ENCODE results near the gene DNAH14. TPM values are rescaled to one million over a fixed set of nuclear protein-coding genes. Genes with fewer than 3 reads are reported as not detected.

The DNAH14 gene
- total RNA-seq, 1 experiment from 2014 or later = 57.3 TPM

- H3K4me3 Mint-ChIP-seq (ENCODE audit: unreplicated experiment) = no peak overlapping the region
- ChIA-PET CTCF (interaction anchor here (0.7 kb wide), 1 partner anchor 9 kb away, joined by 4 read pairs; no protein-coding TSS in a partner anchor), POLR2A (no interaction called here)
- intact Hi-C loops (cut with micrococcal nuclease; ENCODE audit: unreplicated experiment) = no loop called here
- TF ChIP-seq, protein P1, sequence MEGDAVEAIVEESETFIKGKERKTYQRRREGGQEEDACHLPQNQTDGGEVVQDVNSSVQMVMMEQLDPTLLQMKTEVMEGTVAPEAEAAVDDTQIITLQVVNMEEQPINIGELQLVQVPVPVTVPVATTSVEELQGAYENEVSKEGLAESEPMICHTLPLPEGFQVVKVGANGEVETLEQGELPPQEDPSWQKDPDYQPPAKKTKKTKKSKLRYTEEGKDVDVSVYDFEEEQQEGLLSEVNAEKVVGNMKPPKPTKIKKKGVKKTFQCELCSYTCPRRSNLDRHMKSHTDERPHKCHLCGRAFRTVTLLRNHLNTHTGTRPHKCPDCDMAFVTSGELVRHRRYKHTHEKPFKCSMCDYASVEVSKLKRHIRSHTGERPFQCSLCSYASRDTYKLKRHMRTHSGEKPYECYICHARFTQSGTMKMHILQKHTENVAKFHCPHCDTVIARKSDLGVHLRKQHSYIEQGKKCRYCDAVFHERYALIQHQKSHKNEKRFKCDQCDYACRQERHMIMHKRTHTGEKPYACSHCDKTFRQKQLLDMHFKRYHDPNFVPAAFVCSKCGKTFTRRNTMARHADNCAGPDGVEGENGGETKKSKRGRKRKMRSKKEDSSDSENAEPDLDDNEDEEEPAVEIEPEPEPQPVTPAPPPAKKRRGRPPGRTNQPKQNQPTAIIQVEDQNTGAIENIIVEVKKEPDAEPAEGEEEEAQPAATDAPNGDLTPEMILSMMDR (IDR thresholded peaks at IDR 0.05; ENCODE audit: insufficient read depth in 1 of 2, low read depth in 1 of 2, low read length in 1 of 2, severe bottlenecking in 1 of 2, unreplicated experiment in 1 of 2) = no peak
- Histone ChIP-seq H3K36me3 (ENCODE audit: control insufficient read depth, insufficient read depth, low read length) (peaks cover 4% of the 10 kb centered on the region; the same call in 1 of the 2 replicates), H3K4me1 (peaks cover 23% of the 10 kb centered on the region), H3K4me3 (ENCODE audit: low read depth, low read length) (no peak overlapping the region), H3K27me3 (replicated peaks; ENCODE audit: control insufficient read depth, insufficient read depth, low read length) (no peaks in the 10 kb centered on the region), H3K9me3 (no peaks in the 10 kb centered on the region)
- H3K27me3 Mint-ChIP-seq (ENCODE audit: insufficient read depth, unreplicated experiment) = no peaks in the 10 kb centered on the region
- H3K9me3 Mint-ChIP-seq (ENCODE audit: unreplicated experiment) = no peaks in the 10 kb centered on the region
- no peak overlapping the region for H3K27ac Mint-ChIP-seq (ENCODE audit: unreplicated experiment)
- peaks cover 68% of the 10 kb centered on the region for H3K36me3 Mint-ChIP-seq (ENCODE audit: insufficient read depth, unreplicated experiment)
- no TSS peak for BruUV-seq (replicated peaks)
- H3K4me1 Mint-ChIP-seq (ENCODE audit: low read depth, unreplicated experiment) = peaks cover 8% of the 10 kb centered on the region
- DNase-seq = no peak
Measured at GRCh38 chr1:225409051-225409450, 479.6 kb downstream of the DNAH14 start.

- no peak for DNase-seq
- Mint-ChIP-seq H3K27ac (ENCODE audit: unreplicated experiment) (no peak overlapping the region), H3K27me3 (ENCODE audit: insufficient read depth, unreplicated experiment) (no peaks in the 10 kb centered on the region), H3K4me3 (ENCODE audit: unreplicated experiment) (no peak overlapping the region), H3K36me3 (ENCODE audit: insufficient read depth, unreplicated experiment) (peaks cover 71% of the 10 kb centered on the region), H3K4me1 (ENCODE audit: low read depth, unreplicated experiment) (peaks cover 15% of the 10 kb centered on the region), H3K9me3 (ENCODE audit: unreplicated experiment) (no peaks in the 10 kb centered on the region)
- H3K9me3 ChIP-seq = no peaks in the 10 kb centered on the region
- POLR2A ChIA-PET = no interaction called here
- BruUV-seq (replicated peaks) = no TSS peak
- CTCF ChIA-PET = interaction anchor here (0.6 kb wide), 1 partner anchor 9 kb away, joined by 3 read pairs; no protein-coding TSS in a partner anchor
- TF ChIP-seq, protein P1 (IDR thresholded peaks at IDR 0.05; ENCODE audit: insufficient read depth in 1 of 2, low read depth in 1 of 2, low read length in 1 of 2, severe bottlenecking in 1 of 2, unreplicated experiment in 1 of 2) = no peak
- intact Hi-C loops (cut with micrococcal nuclease; ENCODE audit: unreplicated experiment) = no loop called here
- no peak overlapping the region for H3K4me3 ChIP-seq (ENCODE audit: low read depth, low read length)
- no peaks in the 10 kb centered on the region for H3K27me3 ChIP-seq (replicated peaks; ENCODE audit: control insufficient read depth, insufficient read depth, low read length)
- peaks cover 23% of the 10 kb centered on the region for H3K4me1 ChIP-seq
- peaks cover 4% of the 10 kb centered on the region; the same call in 1 of the 2 replicates for H3K36me3 ChIP-seq (ENCODE audit: control insufficient read depth, insufficient read depth, low read length)
Measured at GRCh38 chr1:225410036-225410435, 480.6 kb downstream of the DNAH14 start.

GRCh38 chr1:225412321-225412720 lies 482.8 kb downstream of the DNAH14 start:
- Mint-ChIP-seq H3K27me3 (ENCODE audit: insufficient read depth, unreplicated experiment) (no peaks in the 10 kb centered on the region), H3K9me3 (ENCODE audit: unreplicated experiment) (no peaks in the 10 kb centered on the region), H3K4me3 (ENCODE audit: unreplicated experiment) (no peak overlapping the region), H3K36me3 (ENCODE audit: insufficient read depth, unreplicated experiment) (peaks cover 82% of the 10 kb centered on the region), H3K27ac (ENCODE audit: unreplicated experiment) (no peak overlapping the region), H3K4me1 (ENCODE audit: low read depth, unreplicated experiment) (peaks cover 15% of the 10 kb centered on the region)
- no peaks in the 10 kb centered on the region for H3K9me3 ChIP-seq
- BruUV-seq (replicated peaks) = no TSS peak
- POLR2A ChIA-PET = no interaction called here
- CTCF ChIA-PET = no interaction called here
- H3K36me3 ChIP-seq (ENCODE audit: control insufficient read depth, insufficient read depth, low read length) = peaks cover 4% of the 10 kb centered on the region; the same call in 1 of the 2 replicates
- intact Hi-C loops (cut with micrococcal nuclease; ENCODE audit: unreplicated experiment) = no loop called here
- H3K27me3 ChIP-seq (replicated peaks; ENCODE audit: control insufficient read depth, insufficient read depth, low read length) = no peaks in the 10 kb centered on the region
- TF ChIP-seq, protein P1 (IDR thresholded peaks at IDR 0.05; ENCODE audit: insufficient read depth in 1 of 2, low read depth in 1 of 2, low read length in 1 of 2, severe bottlenecking in 1 of 2, unreplicated experiment in 1 of 2) = no peak
- DNase-seq = no peak
- no peak overlapping the region for H3K4me3 ChIP-seq (ENCODE audit: low read depth, low read length)
- peaks cover 26% of the 10 kb centered on the region for H3K4me1 ChIP-seq

Measured in Caco-2 (cell line).